Measurements from ENCODE around the gene DNAH8. TPM values are rescaled to one million over a fixed set of nuclear protein-coding genes. Genes with fewer than 3 reads are reported as not detected.

Gene DNAH8
- polyA plus RNA-seq, 3 donors, result under 0.01 TPM; not detected in 2

- 52 to 72% (median 66%) methylated on average over 4 of the region's 4 CpGs for WGBS, 3 donors
- no peak overlapping the region for H3K27ac ChIP-seq (ENCODE audit: low read depth, low read length)
Observed at GRCh38 chr6:38730140-38730862, 15.2 kb downstream of the DNAH8 start.

DNA sequence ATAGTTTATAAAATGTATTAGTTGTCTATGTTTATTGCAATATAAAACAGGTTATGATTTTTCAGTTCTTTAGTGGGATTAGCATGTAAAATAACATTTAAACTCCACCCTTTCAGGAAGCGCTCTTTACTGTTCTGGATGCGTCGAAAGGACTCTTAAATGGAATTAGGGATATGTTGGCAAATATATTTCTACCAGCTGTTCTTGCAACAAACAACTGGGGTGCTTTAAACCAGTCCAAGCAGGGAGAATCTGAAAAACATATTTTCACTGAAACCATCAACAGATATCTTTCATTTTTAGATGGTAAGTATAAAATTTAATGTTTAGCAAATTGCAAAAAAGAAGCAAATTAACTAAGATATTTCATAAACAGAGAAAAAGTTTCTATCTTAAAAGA, 21.8 kb downstream of the DNAH8 start:
- no peak overlapping the region for H3K27ac ChIP-seq (ENCODE audit: low read depth, low read length)
- 80 to 94% (median 85%) methylated on average over 3 of the region's 3 CpGs for WGBS, 3 donors

DNA sequence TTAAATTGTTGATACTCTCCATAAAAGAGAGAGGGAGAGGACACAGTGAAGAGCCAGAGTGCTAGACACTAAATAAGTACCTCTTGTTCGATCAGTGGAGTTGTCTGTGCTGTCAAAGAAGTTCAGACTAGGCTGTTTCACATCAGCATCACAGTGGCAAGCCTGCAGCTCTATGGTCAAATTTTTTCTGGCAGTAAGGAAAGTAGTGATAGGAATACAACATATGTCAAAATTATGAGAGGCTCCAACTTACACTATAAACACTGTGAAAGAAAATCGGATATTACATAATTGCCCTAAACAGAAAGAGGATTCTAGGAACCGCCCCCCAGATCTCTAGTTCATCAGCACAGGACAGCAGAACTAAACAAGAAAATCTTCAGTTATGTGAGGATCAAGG, 23.1 kb downstream of the DNAH8 start:
- H3K27ac ChIP-seq (ENCODE audit: low read depth, low read length), result no peak overlapping the region
- WGBS, 3 donors, result 64 to 74% (median 68%) methylated on average over 3 of the region's 3 CpGs

- 46 to 53% (median 52%) methylated on average over 5 of the region's 5 CpGs for WGBS, 3 donors
- no peak overlapping the region for H3K27ac ChIP-seq (ENCODE audit: low read depth, low read length)
Observed at GRCh38 chr6:38739532-38739931, 24.4 kb downstream of the DNAH8 start.

DNA sequence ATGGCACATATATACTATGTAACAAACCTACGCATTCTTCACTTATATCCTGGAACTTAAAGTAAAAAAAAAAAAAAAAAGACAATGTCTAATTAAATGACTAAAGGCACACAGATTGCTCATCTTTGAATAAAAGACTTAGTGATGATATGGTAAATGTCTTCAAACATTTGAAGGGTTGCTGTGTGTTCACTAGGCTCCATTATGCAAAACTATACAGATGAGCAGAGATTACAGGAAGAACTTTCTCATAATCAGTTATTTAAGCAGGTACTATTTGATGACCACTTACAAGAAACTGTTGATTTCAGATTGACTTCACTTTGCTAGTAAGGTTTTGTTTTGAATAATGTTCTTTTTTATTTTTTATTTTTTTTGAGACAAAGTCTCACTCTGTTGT, 34.4 kb downstream of the DNAH8 start:
- 97 to 100% (median 100%) methylated on average over 1 of the region's 1 CpG for WGBS, 3 donors

GRCh38 chr6:38750968-38751615, 36.0 kb downstream of the DNAH8 start:
- H3K27ac ChIP-seq (ENCODE audit: low read depth, low read length), result no peak overlapping the region
- WGBS, 3 donors, result 57 to 75% (median 60%) methylated on average over 1 of the region's 1 CpG

More for the DNA sequence above, 34.4 kb downstream of the DNAH8 start:
- no peak overlapping the region for H3K27ac ChIP-seq (ENCODE audit: low read depth, low read length)

- no peak overlapping the region for H3K27ac ChIP-seq (ENCODE audit: low read depth, low read length)
Observed at GRCh38 chr6:38753707-38754106, 38.6 kb downstream of the DNAH8 start.

- 57 to 66% (median 63%) methylated on average over 3 of the region's 3 CpGs for WGBS, 3 donors
- no peak overlapping the region for H3K27ac ChIP-seq (ENCODE audit: low read depth, low read length)
Observed at GRCh38 chr6:38755207-38755606, 40.1 kb downstream of the DNAH8 start.

- no peak overlapping the region for H3K27ac ChIP-seq (ENCODE audit: low read depth, low read length)
Observed at GRCh38 chr6:38755874-38756273, 40.8 kb downstream of the DNAH8 start.

DNA sequence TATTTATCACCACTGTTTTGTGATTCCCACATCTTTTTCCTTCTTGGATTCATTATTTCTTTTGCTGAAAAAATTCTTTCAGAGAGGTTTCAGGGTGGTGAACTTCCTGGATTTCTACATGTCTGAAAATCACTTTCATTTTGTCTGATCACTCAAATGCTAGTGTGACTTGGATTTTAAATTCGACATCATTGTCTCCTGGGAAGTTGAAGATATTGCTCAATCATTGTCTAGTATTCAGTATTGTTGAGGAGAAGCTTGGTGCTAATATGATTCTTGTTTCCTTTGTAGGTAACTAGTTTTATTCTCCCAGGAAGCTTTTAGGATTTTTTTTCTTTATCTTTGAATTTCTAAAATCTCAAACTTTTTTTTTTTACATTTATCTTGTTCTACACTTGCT, 45.0 kb downstream of the DNAH8 start:
- WGBS, 3 donors, result 72 to 83% (median 74%) methylated on average over 1 of the region's 1 CpG
- no peak overlapping the region for H3K27ac ChIP-seq (ENCODE audit: low read depth, low read length)

More at GRCh38 chr6:38755874-38756273, 40.8 kb downstream of the DNAH8 start:
- WGBS, 3 donors, result 72 to 89% (median 81%) methylated on average over 2 of the region's 2 CpGs

- H3K27ac ChIP-seq (ENCODE audit: low read depth, low read length), result no peak overlapping the region
Observed at GRCh38 chr6:38762848-38763247, 47.7 kb downstream of the DNAH8 start.

DNA sequence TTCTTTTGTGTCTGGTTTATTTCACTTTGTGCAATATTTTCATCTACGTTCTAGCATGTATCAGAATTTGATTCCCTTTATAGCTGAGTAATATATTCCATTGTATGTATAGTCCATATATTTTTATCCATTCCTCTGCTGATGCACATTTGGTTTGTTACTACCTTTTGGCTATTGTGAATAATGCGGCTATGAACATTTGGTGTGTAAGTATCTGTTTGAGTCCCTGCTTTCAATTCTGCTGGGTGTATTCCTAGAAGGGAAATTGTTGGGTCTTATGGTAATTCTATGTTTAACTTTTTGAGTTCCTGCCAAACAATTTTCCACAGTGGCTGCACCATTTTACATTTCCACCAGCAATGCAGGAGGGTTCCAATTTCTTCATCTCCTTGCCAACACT, 52.4 kb downstream of the DNAH8 start:
- WGBS, 3 donors, result 88 to 94% (median 93%) methylated on average over 2 of the region's 2 CpGs
- H3K27ac ChIP-seq (ENCODE audit: low read depth, low read length), result no peak overlapping the region

DNA sequence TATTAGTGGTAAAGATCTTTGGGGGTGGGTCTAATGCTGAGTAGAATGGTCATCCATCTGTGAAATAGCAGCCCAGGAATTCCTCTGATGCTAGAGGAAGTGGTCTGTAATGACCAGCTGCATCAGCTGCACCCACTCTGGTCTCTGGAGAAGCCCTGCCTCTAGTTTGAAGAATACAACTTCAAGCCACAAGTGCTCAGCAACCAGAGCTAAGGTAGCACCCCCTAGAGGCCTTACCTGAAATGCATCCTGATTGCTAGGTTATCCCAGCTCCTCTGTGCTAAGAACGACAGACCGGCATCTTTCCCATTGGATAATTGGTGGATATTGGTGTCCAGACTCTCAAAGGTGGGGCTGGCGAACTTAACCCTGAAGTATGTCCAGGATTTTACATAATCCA, 58.2 kb downstream of the DNAH8 start:
- WGBS, 3 donors, result 68 to 78% (median 71%) methylated on average over 3 of the region's 3 CpGs
- no peak overlapping the region for H3K27ac ChIP-seq (ENCODE audit: low read depth, low read length)

GRCh38 chr6:38774929-38775707, 60.0 kb downstream of the DNAH8 start:
- H3K27ac ChIP-seq (ENCODE audit: low read depth, low read length), result no peak overlapping the region
- 82 to 87% (median 85%) methylated on average over 5 of the region's 5 CpGs for WGBS, 3 donors

DNA sequence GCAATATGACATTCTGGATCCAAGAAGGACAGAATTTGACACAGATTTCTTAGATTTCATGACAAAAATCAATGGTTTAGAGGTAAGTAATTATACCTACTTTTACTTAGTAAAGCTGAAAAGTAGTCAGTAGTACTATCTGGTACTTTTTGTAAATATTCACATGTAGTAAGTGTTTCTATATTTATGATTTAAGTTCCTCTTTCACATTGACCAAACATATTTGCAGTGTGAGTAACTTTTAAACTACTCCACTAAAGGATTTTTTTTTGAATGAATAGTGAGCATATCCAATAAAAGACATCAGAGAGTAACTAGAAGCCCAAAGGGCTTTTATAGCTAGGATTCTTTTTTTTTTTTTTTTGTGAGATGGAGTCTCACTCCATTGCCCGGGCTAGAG, 60.8 kb downstream of the DNAH8 start:
- no peak overlapping the region for H3K27ac ChIP-seq (ENCODE audit: low read depth, low read length)
- 92 to 96% (median 94%) methylated on average over 1 of the region's 1 CpG for WGBS, 3 donors

GRCh38 chr6:38776515-38776914, 61.4 kb downstream of the DNAH8 start:
- H3K27ac ChIP-seq (ENCODE audit: low read depth, low read length), result no peak overlapping the region
- WGBS, 3 donors, result 36 to 64% (median 44%) methylated on average over 1 of the region's 1 CpG

- WGBS, 3 donors, result 88 to 92% (median 91%) methylated on average over 4 of the region's 4 CpGs
- no peak overlapping the region for H3K27ac ChIP-seq (ENCODE audit: low read depth, low read length)
Observed at GRCh38 chr6:38779310-38780062, 64.4 kb downstream of the DNAH8 start.

DNA sequence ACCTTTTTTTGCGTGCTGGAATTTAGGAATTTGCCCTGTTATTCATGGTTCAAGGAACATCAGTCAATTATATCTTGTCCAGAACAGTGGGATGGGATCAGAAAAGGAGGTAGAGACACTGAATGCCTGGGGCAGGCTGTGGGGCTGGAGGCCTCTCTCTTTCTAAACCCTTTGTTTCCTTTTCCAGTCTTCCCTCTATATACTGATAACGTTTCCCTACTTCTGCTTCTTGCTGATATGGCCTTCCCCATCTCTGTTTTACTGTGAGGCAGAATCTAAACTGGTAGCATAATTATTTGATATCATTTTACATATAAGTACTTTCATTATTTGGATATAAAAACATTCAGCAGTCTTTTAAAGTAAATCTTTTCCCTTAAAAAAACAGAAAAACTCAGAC, 67.5 kb downstream of the DNAH8 start:
- WGBS, 3 donors, result 58 to 76% (median 67%) methylated on average over 2 of the region's 2 CpGs
- no peak overlapping the region for H3K27ac ChIP-seq (ENCODE audit: low read depth, low read length)
